HG03064 (cell line): ENCODE data around the gene TSR1.

Source experiments
- ATAC-seq: cut with Tn5 transposase; IDR thresholded peaks from one replicate; pipeline ENCODE4 v1.9.1; 2021; ENCODE audit warnings: low read depth; ENCODE audit not compliant: unreplicated experiment

TSR1 gene

GRCh38 chr17:2369551-2370210 lies 33.4 kb upstream of the TSR1 start:
- no peak for ATAC-seq

DNA sequence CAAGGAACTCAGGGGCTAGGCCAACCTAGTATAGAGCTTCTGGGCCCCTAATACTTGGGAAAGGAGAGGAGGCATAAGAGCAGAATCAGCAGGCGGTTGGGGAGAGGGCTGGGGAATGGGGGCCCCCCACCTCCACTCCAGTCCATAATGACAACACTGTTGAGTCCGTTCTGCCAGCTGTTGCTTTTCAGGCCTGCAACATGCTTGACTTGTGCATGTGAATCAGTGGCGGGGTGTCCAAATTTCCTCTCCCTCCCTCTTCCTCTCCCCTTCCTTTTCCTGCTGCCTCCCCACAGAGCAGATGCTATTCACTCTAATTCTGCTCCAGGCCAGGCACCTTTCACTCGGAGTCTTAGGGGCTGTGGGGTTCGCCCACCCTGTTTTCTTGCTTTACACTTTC lies 32.8 kb upstream of the TSR1 start:
- no peak for ATAC-seq

GRCh38 chr17:2368359-2368758 lies 32.1 kb upstream of the TSR1 start:
- no peak for ATAC-seq

GRCh38 chr17:2366747-2367494 lies 30.7 kb upstream of the TSR1 start:
- ATAC-seq: no peak

GRCh38 chr17:2365132-2365531 lies 28.9 kb upstream of the TSR1 start:
- no peak for ATAC-seq

DNA sequence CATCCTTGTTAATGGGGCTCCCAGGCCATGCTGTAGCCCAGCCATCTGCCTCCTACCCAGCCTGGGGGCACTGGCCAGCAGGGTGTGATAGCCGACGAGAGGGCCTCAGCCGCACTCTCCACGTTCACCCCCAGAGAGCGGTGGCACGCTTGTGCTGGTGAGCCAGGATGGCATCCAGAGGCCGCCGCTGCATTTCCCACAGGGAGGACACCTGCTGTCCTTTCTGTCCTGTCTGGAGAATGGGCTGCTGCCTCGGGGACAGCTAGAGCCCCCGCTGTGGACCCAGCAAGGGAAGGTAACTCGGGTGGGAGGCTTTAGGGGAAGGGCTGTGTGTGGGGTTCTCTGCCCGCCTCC lies 28.5 kb upstream of the TSR1 start:
- ATAC-seq: no peak

DNA sequence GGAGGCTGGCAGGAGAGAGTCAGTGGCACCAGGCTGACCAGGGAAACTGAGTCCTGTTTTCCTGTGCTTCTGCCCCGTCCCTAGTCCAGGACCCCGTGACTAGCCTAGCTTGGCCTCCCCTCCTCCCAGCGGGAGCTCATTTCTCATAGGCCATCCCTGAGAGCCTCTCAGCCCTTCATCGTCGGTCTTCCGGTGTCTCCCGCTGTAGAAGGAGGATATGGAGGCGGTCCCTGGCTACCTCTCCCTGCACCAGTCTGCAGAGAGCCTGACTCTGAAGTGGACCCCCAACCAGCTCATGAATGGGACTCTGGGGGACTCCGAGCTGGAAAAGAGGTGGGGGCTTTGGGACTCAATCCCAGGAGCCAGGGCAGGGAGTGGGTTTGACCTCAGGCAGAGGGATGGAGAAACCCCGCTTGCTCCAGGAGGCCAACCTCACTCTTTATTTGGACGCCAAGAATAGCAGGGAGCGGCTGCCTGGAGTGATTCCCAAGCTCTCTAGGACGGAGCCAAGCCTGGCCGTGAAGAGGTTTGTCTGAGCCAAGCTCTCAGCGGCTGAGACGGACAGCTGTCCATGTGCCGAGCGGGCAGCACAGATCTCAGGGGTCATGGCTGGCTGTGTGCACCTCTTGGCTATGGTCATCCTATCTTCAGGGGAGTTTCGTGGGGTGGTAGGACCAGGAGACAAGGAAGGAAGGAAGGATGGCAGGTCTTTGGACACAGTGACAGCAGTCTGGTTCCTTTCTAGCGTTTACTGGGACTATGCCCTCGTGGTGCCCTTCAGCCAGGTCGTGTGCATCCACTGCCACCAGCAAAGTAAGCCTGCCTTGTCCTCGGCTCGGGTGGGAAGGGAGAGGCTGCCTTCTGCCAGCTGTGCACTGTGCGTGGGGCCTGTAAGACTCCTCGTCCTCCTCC lies 27.9 kb upstream of the TSR1 start:
- ATAC-seq: no peak

DNA sequence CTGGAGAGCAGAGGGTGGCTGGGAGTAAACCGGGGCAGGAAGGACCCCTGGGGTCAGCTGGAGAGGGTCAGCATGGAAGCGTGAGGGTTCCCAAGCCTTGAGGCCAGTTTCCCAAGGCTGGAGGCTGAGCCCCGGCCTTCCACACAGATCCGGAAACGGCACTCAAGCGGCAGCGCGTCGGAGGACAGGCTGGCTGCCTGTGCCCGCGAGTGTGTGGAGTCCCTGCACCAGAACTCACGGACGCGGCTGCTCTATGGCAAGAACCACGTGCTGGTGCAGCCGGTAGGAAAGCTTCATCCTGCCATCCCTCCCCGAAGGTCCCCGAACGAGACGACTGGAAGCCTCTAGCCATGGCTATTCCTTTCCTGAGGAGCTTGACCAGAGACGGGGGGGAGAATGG lies 27.1 kb upstream of the TSR1 start:
- ATAC-seq: no peak

- no peak for ATAC-seq
These were observed 26.6 kb upstream of the TSR1 start for GRCh38 chr17:2362881-2363280.

- no peak for ATAC-seq
These were observed 26.2 kb upstream of the TSR1 start for GRCh38 chr17:2362416-2362815.

- no peak for ATAC-seq
These were observed 25.8 kb upstream of the TSR1 start for GRCh38 chr17:2362016-2362415.

DNA sequence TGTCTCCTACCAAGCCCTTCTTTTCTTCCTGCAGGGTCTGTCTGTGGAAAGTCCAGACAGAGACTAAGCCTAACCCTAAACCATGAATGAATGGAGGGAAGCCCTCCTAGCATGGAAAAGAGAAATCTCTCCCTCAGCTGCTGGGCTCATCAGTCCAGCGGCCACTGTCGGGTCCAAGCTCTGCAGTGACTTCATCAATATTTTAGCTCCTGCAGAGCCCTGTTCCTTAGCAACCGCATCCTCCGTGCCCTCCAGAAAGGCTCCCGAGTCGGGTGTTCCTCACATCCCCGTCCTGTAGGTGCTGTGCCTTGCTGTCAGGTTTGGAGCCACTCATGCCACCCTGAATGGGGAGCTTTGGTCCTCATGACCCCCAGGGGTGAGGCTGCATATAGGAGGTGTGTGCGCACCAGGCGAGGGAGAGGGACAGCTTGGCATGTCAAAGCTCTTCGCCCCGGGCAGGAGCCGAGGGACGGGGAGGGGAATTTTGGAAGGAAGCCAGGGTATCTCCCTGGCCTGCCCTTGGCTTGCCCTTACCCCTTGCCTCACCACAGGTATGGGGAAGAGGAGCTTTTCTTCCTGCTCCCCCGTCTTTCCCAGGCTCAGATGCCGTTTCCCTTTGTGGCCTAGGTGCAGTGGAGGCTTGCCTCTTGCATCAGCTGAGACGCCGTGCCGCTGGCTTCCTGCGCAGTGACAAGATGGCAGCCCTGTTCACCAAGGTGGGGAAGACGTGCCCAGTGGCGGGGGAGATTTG lies 24.9 kb upstream of the TSR1 start:
- ATAC-seq: no peak

DNA sequence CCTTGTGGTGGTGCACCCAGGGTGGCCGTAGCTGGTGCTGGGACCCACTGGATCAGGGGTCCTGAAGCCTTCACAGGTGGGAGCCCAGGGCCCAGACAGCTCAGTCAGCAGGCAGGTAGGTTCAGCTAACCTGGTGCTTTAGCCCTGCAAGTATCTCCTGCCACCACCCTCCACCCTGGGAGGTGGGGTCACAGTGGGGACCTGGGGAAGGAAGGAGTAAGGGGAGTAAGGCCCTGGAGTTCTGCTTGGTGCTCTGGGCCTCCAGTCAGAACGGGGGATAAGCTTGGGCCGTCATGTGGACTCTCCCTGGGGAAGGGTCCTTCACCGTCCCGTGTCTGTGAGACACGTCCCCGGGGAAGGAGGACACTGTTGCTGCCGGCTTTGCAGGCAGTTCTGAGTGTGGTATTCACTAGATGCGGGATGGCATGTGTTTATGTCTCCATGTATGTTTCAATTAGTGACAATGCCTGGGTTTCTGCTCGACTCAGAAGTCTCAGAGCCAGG lies 21.7 kb upstream of the TSR1 start:
- no peak for ATAC-seq

DNA sequence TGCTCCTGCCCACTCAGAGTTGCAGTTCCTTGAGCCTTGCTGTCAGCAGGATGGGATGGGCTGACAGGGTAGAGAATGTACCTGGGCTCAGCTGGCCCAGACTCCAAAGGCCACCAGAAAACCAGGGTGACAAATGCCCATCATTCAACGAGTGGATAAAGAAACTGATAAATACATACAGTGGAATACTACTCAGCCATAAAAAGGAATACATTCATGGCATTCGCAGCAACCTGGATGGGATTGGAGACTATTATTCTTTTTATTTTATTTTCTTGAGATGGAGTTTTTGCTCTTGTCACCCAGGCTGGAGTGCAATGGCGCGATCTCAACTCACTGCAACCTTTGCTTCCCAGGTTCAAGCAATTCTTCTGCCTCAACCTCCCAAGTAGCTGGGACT lies 21.0 kb upstream of the TSR1 start:
- ATAC-seq: no peak

DNA sequence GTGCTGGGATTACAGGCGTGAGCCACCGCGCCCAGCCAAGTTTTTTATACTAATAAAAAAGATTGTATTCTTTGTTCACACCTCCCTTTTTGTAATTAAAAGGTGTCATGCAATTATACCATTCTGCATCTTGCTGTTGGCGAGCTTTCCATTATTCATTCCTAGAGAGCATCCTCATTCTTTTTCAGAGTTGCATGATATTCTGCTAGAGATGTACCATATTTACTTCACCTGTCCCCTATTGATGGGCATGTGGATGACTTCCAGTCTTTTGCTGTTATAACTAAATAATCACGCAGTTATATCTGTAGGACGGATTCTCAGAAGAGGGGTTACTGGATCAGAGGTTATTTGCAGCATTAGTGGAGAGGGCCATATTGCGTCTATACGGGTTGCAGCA lies 18.1 kb upstream of the TSR1 start:
- no peak for ATAC-seq

DNA sequence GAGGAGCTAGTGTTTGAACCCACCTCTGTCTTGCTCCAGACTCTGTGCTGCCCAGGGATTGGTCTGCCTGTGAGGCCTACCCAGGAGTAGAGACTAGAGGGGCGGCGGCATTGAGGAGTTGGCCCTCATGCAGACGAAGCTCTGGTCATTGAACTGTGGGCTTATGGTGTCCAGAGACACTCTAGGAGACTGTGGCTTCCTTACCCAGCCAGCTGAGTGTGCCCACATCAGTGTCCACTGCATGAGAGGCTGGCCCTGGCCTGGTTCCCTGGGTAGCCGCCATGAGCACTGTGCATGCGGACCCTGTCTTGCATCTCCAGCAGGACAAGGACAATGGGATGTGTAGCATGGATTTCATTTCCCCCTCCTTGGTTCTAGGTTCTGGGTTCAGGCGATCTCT lies 15.0 kb upstream of the TSR1 start:
- no peak for ATAC-seq

DNA sequence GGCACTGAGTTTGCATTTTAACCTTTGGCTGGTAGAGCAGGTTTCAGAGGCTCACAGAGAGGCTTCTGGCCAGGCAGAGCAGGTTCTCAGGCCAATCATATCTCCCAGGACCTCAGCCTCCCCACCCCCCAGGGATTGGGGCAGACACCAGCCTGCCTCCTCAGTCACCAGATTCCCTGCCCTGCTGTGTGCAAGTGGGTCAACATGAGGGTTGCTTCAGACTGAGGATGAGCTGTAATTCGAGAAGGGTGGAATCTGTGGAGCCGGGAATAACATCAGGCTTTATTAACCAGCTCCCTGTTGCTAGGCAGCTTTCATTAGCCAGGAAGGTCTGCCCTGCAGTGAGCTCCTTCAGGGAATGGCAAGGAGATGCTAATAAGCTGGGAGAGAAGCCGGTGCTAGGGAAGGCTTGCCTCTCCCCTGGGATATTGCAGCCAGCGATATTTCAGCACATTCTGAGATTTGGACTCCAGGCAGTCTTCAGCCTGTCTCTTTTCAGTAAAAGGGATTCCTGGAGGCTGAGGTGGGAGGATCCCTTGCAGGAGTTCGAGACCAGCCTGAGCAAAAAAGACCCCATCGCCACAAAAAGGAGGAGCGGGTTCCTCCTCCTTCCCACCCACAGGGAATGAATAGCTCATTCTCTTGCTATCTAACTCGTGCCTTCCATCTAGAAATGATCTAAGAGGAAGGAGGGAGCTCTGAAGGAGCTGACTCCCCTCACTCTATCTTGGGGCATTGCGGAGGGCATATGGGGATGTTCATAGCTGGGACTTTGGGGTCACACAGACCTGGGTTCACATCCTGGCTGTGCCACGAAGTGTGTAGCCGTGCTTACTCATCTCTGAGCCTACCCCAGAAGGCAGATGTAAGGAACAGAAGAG lies 11.8 kb upstream of the TSR1 start:
- ATAC-seq: no peak

GRCh38 chr17:2346475-2346874 lies 10.2 kb upstream of the TSR1 start:
- ATAC-seq: no peak

DNA sequence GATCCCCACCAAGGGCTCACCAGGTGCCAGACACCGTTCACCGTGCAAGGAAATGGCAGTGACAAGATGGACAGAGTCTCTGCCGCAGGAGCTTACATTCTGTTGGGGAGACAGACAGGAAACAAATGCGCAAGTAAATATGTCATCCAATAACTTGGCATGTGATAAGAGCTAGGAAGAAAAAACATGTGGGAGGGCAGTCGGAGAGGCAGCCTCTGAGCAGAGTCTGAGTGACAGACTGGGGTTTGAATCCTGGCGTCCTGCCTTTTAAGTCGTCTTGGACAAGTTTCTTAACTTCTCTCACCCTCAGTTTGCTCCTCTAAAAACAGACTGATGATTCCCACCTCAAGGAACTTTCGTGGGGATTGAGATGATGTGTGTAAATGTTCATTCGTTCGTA lies 8.3 kb upstream of the TSR1 start:
- no peak for ATAC-seq

GRCh38 chr17:2343421-2343820 lies 7.2 kb upstream of the TSR1 start:
- ATAC-seq: no peak
